ENCODE measurements around the gene CHRNA9.
A peak's percentile ranks its signal among the peaks of the same experiment; 100 is the strongest.

The CHRNA9 gene

GRCh38 chr4:40331961-40332360 is 3.2 kb upstream of the CHRNA9 start:
- no peak overlapping the region for H2BK15ac ChIP-seq (ENCODE audit: low read depth, poor library complexity, severe bottlenecking)
- no peaks in the 10 kb centered on the region for H3K27me3 ChIP-seq (ENCODE audit: control insufficient read depth in 1 of 2, insufficient read depth in 1 of 2, low read length in 2 of 2)
- no peak overlapping the region for H2AFZ ChIP-seq (ENCODE audit: low read depth, low read length)
- DNase-seq: no peak
- no peak overlapping the region for H3K23ac ChIP-seq (ENCODE audit: low read length in 2 of 2)
- no peak overlapping the region for H2BK5ac ChIP-seq (ENCODE audit: low read depth, low read length, poor library complexity, severe bottlenecking)
- H3K4ac ChIP-seq (ENCODE audit: low read depth in 1 of 2, low read length in 2 of 2): no peak overlapping the region
- 83% methylated on average over 3 of the region's 3 CpGs for WGBS
- no peak overlapping the region for H2BK120ac ChIP-seq (ENCODE audit: low read depth, low read length)
- no peaks in the 10 kb centered on the region for H3K79me1 ChIP-seq (replicated peaks; ENCODE audit: low read length, poor library complexity, severe bottlenecking)
- H2AK5ac ChIP-seq (ENCODE audit: low read length, severe bottlenecking): no peak overlapping the region
- H3K9ac ChIP-seq (ENCODE audit: low read length): no peak overlapping the region
- H3K4me1 ChIP-seq (ENCODE audit: control insufficient read depth, insufficient read depth, low read depth, low read length): peaks cover 11% of the 10 kb centered on the region
- H3K36me3 ChIP-seq (ENCODE audit: control insufficient read depth in 1 of 2, insufficient read depth in 2 of 2, low read depth in 1 of 2, low read length in 2 of 2): no peaks in the 10 kb centered on the region
- H4K8ac ChIP-seq (ENCODE audit: low read length): no peak overlapping the region
- H3K27ac ChIP-seq (ENCODE audit: low read length, poor library complexity, severe bottlenecking): no peak overlapping the region
- H3K14ac ChIP-seq (ENCODE audit: low read length in 2 of 2): no peak overlapping the region
- H4K91ac ChIP-seq (ENCODE audit: low read length): no peak overlapping the region
- no peak overlapping the region for H3K4me3 ChIP-seq (ENCODE audit: insufficient read depth in 1 of 2, low read depth in 1 of 2, low read length in 2 of 2)
- no peak overlapping the region for H3K4me2 ChIP-seq (ENCODE audit: low read length, poor library complexity, severe bottlenecking)
- H3K18ac ChIP-seq (ENCODE audit: low read depth in 1 of 2, low read length in 2 of 2): no peak overlapping the region
- no peak overlapping the region for H2BK12ac ChIP-seq (ENCODE audit: low read length in 2 of 2)
- H3K9me3 ChIP-seq (ENCODE audit: control insufficient read depth, low read length): no peaks in the 10 kb centered on the region

GRCh38 chr4:40333921-40334352 is 1.2 kb upstream of the CHRNA9 start:
- Histone ChIP-seq H3K36me3 (ENCODE audit: control insufficient read depth in 1 of 2, insufficient read depth in 2 of 2, low read depth in 1 of 2, low read length in 2 of 2) (no peaks in the 10 kb centered on the region), H3K4me3 (ENCODE audit: insufficient read depth in 1 of 2, low read depth in 1 of 2, low read length in 2 of 2) (no peak overlapping the region), H4K8ac (ENCODE audit: low read length) (no peak overlapping the region), H2AFZ (ENCODE audit: low read depth, low read length) (no peak overlapping the region), H3K79me1 (replicated peaks; ENCODE audit: low read length, poor library complexity, severe bottlenecking) (no peaks in the 10 kb centered on the region), H3K27me3 (ENCODE audit: control insufficient read depth in 1 of 2, insufficient read depth in 1 of 2, low read length in 2 of 2) (no peaks in the 10 kb centered on the region), H3K9ac (ENCODE audit: low read length) (peak overlapping the region; percentile 50), H3K18ac (ENCODE audit: low read depth in 1 of 2, low read length in 2 of 2) (peak overlapping the region in 1 of 2 experiments; percentile 75), H3K4me2 (ENCODE audit: low read length, poor library complexity, severe bottlenecking) (no peak overlapping the region), H3K27ac (ENCODE audit: low read length, poor library complexity, severe bottlenecking) (no peak overlapping the region), H2BK5ac (ENCODE audit: low read depth, low read length, poor library complexity, severe bottlenecking) (no peak overlapping the region), H4K91ac (ENCODE audit: low read length) (no peak overlapping the region), H2BK15ac (ENCODE audit: low read depth, poor library complexity, severe bottlenecking) (no peak overlapping the region), H3K23ac (ENCODE audit: low read length in 2 of 2) (no peak overlapping the region), H3K9me3 (ENCODE audit: control insufficient read depth, low read length) (no peaks in the 10 kb centered on the region), H3K4me1 (ENCODE audit: control insufficient read depth, insufficient read depth, low read depth, low read length) (peaks cover 13% of the 10 kb centered on the region), H2BK120ac (ENCODE audit: low read depth, low read length) (no peak overlapping the region), H3K4ac (ENCODE audit: low read depth in 1 of 2, low read length in 2 of 2) (no peak overlapping the region), H2BK12ac (ENCODE audit: low read length in 2 of 2) (peak overlapping the region in 1 of 2 experiments; percentile 8), H2AK5ac (ENCODE audit: low read length, severe bottlenecking) (no peak overlapping the region), H3K14ac (ENCODE audit: low read length in 2 of 2) (peak overlapping the region in 1 of 2 experiments; percentile 93)
- DNase-seq: peak; percentile 87
- 17% methylated on average over 7 of the region's 8 CpGs for WGBS

- Histone ChIP-seq H3K9ac (ENCODE audit: low read length) (no peak overlapping the region), H2BK5ac (ENCODE audit: low read depth, low read length, poor library complexity, severe bottlenecking) (no peak overlapping the region), H3K4me1 (ENCODE audit: control insufficient read depth, insufficient read depth, low read depth, low read length) (peaks cover 13% of the 10 kb centered on the region), H2BK12ac (ENCODE audit: low read length in 2 of 2) (no peak overlapping the region), H2AFZ (ENCODE audit: low read depth, low read length) (no peak overlapping the region), H3K4me2 (ENCODE audit: low read length, poor library complexity, severe bottlenecking) (no peak overlapping the region), H3K27ac (ENCODE audit: low read length, poor library complexity, severe bottlenecking) (no peak overlapping the region), H3K36me3 (ENCODE audit: control insufficient read depth in 1 of 2, insufficient read depth in 2 of 2, low read depth in 1 of 2, low read length in 2 of 2) (no peaks in the 10 kb centered on the region), H3K14ac (ENCODE audit: low read length in 2 of 2) (no peak overlapping the region), H4K8ac (ENCODE audit: low read length) (no peak overlapping the region), H3K4ac (ENCODE audit: low read depth in 1 of 2, low read length in 2 of 2) (no peak overlapping the region), H2BK15ac (ENCODE audit: low read depth, poor library complexity, severe bottlenecking) (no peak overlapping the region), H3K4me3 (ENCODE audit: insufficient read depth in 1 of 2, low read depth in 1 of 2, low read length in 2 of 2) (no peak overlapping the region), H3K27me3 (ENCODE audit: control insufficient read depth in 1 of 2, insufficient read depth in 1 of 2, low read length in 2 of 2) (no peaks in the 10 kb centered on the region), H2BK120ac (ENCODE audit: low read depth, low read length) (no peak overlapping the region), H3K23ac (ENCODE audit: low read length in 2 of 2) (no peak overlapping the region), H2AK5ac (ENCODE audit: low read length, severe bottlenecking) (peak overlapping the region; percentile 6), H4K91ac (ENCODE audit: low read length) (no peak overlapping the region), H3K79me1 (replicated peaks; ENCODE audit: low read length, poor library complexity, severe bottlenecking) (no peaks in the 10 kb centered on the region), H3K18ac (ENCODE audit: low read depth in 1 of 2, low read length in 2 of 2) (no peak overlapping the region), H3K9me3 (ENCODE audit: control insufficient read depth, low read length) (no peaks in the 10 kb centered on the region)
- 54% methylated on average over 4 of the region's 4 CpGs for WGBS
- DNase-seq: peak; percentile 49
Measured at GRCh38 chr4:40335525-40335894, 377 bp downstream of the CHRNA9 start.

- Histone ChIP-seq H3K27ac (ENCODE audit: low read length, poor library complexity, severe bottlenecking) (no peak overlapping the region), H3K4ac (ENCODE audit: low read depth in 1 of 2, low read length in 2 of 2) (no peak overlapping the region), H3K4me3 (ENCODE audit: insufficient read depth in 1 of 2, low read depth in 1 of 2, low read length in 2 of 2) (no peak overlapping the region), H2BK15ac (ENCODE audit: low read depth, poor library complexity, severe bottlenecking) (no peak overlapping the region), H2BK120ac (ENCODE audit: low read depth, low read length) (no peak overlapping the region), H3K23ac (ENCODE audit: low read length in 2 of 2) (no peak overlapping the region), H3K14ac (ENCODE audit: low read length in 2 of 2) (no peak overlapping the region), H3K9me3 (ENCODE audit: control insufficient read depth, low read length) (no peaks in the 10 kb centered on the region), H3K36me3 (ENCODE audit: control insufficient read depth in 1 of 2, insufficient read depth in 2 of 2, low read depth in 1 of 2, low read length in 2 of 2) (no peaks in the 10 kb centered on the region), H2BK12ac (ENCODE audit: low read length in 2 of 2) (no peak overlapping the region), H2AFZ (ENCODE audit: low read depth, low read length) (no peak overlapping the region), H3K9ac (ENCODE audit: low read length) (no peak overlapping the region), H3K4me1 (ENCODE audit: control insufficient read depth, insufficient read depth, low read depth, low read length) (peaks cover 13% of the 10 kb centered on the region), H3K79me1 (replicated peaks; ENCODE audit: low read length, poor library complexity, severe bottlenecking) (no peaks in the 10 kb centered on the region), H4K8ac (ENCODE audit: low read length) (no peak overlapping the region), H3K18ac (ENCODE audit: low read depth in 1 of 2, low read length in 2 of 2) (no peak overlapping the region), H4K91ac (ENCODE audit: low read length) (no peak overlapping the region), H3K27me3 (ENCODE audit: control insufficient read depth in 1 of 2, insufficient read depth in 1 of 2, low read length in 2 of 2) (no peaks in the 10 kb centered on the region), H2BK5ac (ENCODE audit: low read depth, low read length, poor library complexity, severe bottlenecking) (no peak overlapping the region), H2AK5ac (ENCODE audit: low read length, severe bottlenecking) (no peak overlapping the region), H3K4me2 (ENCODE audit: low read length, poor library complexity, severe bottlenecking) (no peak overlapping the region)
- DNase-seq: no peak
- 97% methylated on average over 8 of the region's 9 CpGs for WGBS
Measured at GRCh38 chr4:40337051-40337450, 1.9 kb downstream of the CHRNA9 start.

All from mesenchymal stem cell (in vitro differentiated cells and primary cell).